Lower leg skin (tissue), 3 donors: Measurements from ENCODE around the gene TPP1.

Experiments
- POLR2A ChIP-seq, 2 donors: fragments of 450-650 bp; IDR thresholded peaks; one replicate each; pipeline ENCODE4 v1.6.1; 2016 to 2017; ENCODE audit warnings: antibody characterized with exemption in 2 of 2, mild to moderate bottlenecking in 1 of 2, moderate library complexity in 1 of 2
- TF ChIP-seq, protein P1 (sequence below), 3 donors: fragments of 450-650 bp; IDR thresholded peaks; one replicate each; pipeline ENCODE4 v1.5.1; 2016; ENCODE audit warnings: antibody characterized with exemption in 3 of 3, mild to moderate bottlenecking in 3 of 3, moderate library complexity in 2 of 3

DNA sequence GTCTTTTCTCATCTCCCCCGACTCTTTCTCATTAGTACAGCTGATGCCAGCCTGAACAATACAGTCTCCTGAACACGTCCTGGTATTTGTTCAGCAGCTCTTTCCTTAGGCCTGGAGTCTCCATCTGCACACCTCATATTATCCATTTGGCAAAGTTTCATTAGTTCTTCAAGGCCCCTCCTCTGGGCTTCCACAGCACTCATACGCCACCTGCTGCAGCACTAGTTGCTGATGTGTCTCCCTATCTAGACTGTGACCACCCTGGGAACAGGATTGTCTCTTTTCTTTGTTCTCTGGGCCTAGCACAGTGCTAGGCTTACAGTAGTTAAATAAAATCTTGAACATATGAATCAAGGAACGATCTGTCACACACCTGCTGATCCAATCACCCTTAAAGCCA is 19.2 kb upstream of the TPP1 start:
- TF ChIP-seq, protein P1, sequence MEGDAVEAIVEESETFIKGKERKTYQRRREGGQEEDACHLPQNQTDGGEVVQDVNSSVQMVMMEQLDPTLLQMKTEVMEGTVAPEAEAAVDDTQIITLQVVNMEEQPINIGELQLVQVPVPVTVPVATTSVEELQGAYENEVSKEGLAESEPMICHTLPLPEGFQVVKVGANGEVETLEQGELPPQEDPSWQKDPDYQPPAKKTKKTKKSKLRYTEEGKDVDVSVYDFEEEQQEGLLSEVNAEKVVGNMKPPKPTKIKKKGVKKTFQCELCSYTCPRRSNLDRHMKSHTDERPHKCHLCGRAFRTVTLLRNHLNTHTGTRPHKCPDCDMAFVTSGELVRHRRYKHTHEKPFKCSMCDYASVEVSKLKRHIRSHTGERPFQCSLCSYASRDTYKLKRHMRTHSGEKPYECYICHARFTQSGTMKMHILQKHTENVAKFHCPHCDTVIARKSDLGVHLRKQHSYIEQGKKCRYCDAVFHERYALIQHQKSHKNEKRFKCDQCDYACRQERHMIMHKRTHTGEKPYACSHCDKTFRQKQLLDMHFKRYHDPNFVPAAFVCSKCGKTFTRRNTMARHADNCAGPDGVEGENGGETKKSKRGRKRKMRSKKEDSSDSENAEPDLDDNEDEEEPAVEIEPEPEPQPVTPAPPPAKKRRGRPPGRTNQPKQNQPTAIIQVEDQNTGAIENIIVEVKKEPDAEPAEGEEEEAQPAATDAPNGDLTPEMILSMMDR (IDR thresholded peaks at IDR 0.05): no peak
- TF ChIP-seq POLR2A (IDR thresholded peaks at IDR 0.05): no peak
